Colonic mucosa (tissue), 4 donors: Measurements from ENCODE around the gene UBXN1. TPM values are rescaled to one million over a fixed set of nuclear protein-coding genes. Genes with fewer than 3 reads are reported as not detected.

ENCODE experiments used
- DNase-seq: peaks from one replicate; pipeline ENCODE4 v3.0.0-alpha.2; 2020
- H3K27ac ChIP-seq: fragments of 200-600 bp; one replicate; pipeline ENCODE4 v1.8.0; 2021
- H3K27me3 ChIP-seq: fragments of 200-600 bp; one replicate; pipeline ENCODE4 v1.8.0; 2021
- H3K36me3 ChIP-seq: fragments of 200-600 bp; one replicate; pipeline ENCODE4 v1.8.0; 2021
- H3K4me1 ChIP-seq: fragments of 200-600 bp; one replicate; pipeline ENCODE4 v1.8.0; 2021; ENCODE audit warnings: mild to moderate bottlenecking
- H3K4me3 ChIP-seq: fragments of 200-600 bp; one replicate; pipeline ENCODE4 v1.8.0; 2021
- H3K9ac ChIP-seq, 2 donors: one replicate each; pipeline ENCODE4 v1.7.0; 2013; ENCODE audit warnings: control low read depth in 2 of 2, low read depth in 2 of 2, low read length in 2 of 2
- H3K9me3 ChIP-seq: fragments of 200-600 bp; one replicate; pipeline ENCODE4 v1.8.0; 2021
- CTCF ChIP-seq: fragments of 200-600 bp; IDR thresholded peaks from one replicate; pipeline ENCODE4 v1.8.0; 2022; ENCODE audit warnings: antibody characterized with exemption, mild to moderate bottlenecking
- intact Hi-C: fragments of 100-400 bp; cut with DNase I; formaldehyde crosslinking; loops from one replicate; pipeline ENCODE4 v1.14.1; 2022
- total RNA-seq, 2 donors: library from RNA; stranded (reverse); fragmentation: NEBNext Ultra II Directional in 1 of 2; extraction: Animal tissue kit (Norgen Biotek cat#: 25700) in 1 of 2; gene quantifications; one replicate each; pipeline ENCODE4 v1.2.1, GENCODE V29; 2021
- donor health status: healthy.
- donor health status: DM: no; HTN: no; CAD: no.
- donor health status: DM: no; HTN: no; CAD: no.

Gene UBXN1
- total RNA-seq = 10 to 100 TPM; 74.8 to 87.8 TPM

- Histone ChIP-seq H3K4me3 (peak within 1 kb of the TSS; percentile 100), H3K27me3 (no peaks in the 10 kb centered on the region), H3K36me3 (no peaks in the 10 kb centered on the region), H3K9me3 (no peaks in the 10 kb centered on the region), H3K9ac (peak within 1 kb of the TSS; percentile 95 to 97), H3K27ac (peak within 1 kb of the TSS; percentile 87), H3K4me1 (peaks cover 11% of the 10 kb centered on the region)
- TF ChIP-seq CTCF = no peak
- intact Hi-C loops = no loop called here
- peak; percentile 95 for DNase-seq
These were observed at the start of gene UBXN1 for GRCh38 chr11:62678770-62679696. Gene UBXN1 (minus strand): TSS chr11:62679073. CDS start chr11:62678923, 150 bp downstream.

- DNase-seq = peak; percentile 94
- no peak for TF ChIP-seq CTCF
- Histone ChIP-seq H3K27me3 (no peaks in the 10 kb centered on the region), H3K27ac (peak within 1 kb of the TSS; percentile 98), H3K36me3 (peaks cover 2% of the 10 kb centered on the region), H3K4me1 (peaks cover 13% of the 10 kb centered on the region), H3K9me3 (no peaks in the 10 kb centered on the region), H3K9ac (peak within 1 kb of the TSS; percentile 91 to 96), H3K4me3 (peak within 1 kb of the TSS; percentile 74)
- intact Hi-C loops = no loop called here
These were observed 49.5 kb upstream of the UBXN1 start, which contains the start of gene TTC9C for GRCh38 chr11:62728171-62728988. Gene TTC9C (plus strand): TSS chr11:62728486. CDS start chr11:62728849, 363 bp downstream.

GRCh38 chr11:62727872-62728170 is 48.9 kb upstream of the UBXN1 start:
- intact Hi-C loops = no loop called here
- Histone ChIP-seq H3K36me3 (peaks cover 7% of the 10 kb centered on the region), H3K9ac (peak overlapping the region; percentile 91 to 96), H3K27ac (peak overlapping the region; percentile 98), H3K4me3 (peak overlapping the region; percentile 74), H3K4me1 (peaks cover 13% of the 10 kb centered on the region), H3K27me3 (no peaks in the 10 kb centered on the region), H3K9me3 (no peaks in the 10 kb centered on the region)
- DNase-seq = peak; percentile 91
- no peak for TF ChIP-seq CTCF

- H3K27ac ChIP-seq = peak within 1 kb of the TSS; percentile 98
- no peaks in the 10 kb centered on the region for H3K27me3 ChIP-seq
- peak; percentile 98 for DNase-seq
- intact Hi-C loops = no loop called here
- H3K36me3 ChIP-seq = peaks cover 12% of the 10 kb centered on the region
- peaks cover 13% of the 10 kb centered on the region for H3K4me1 ChIP-seq
- no peak for TF ChIP-seq CTCF
- peak within 1 kb of the TSS; percentile 74 for H3K4me3 ChIP-seq
- peak within 1 kb of the TSS; percentile 91 to 96 for H3K9ac ChIP-seq
- no peaks in the 10 kb centered on the region for H3K9me3 ChIP-seq
These were observed 48.4 kb upstream of the UBXN1 start, which contains the start of gene HNRNPUL2 for GRCh38 chr11:62727165-62727871. Gene HNRNPUL2 (minus strand): TSS chr11:62727457. CDS start chr11:62727156, 301 bp downstream.

- Histone ChIP-seq H3K27me3 (no peaks in the 10 kb centered on the region), H3K27ac (peak overlapping the region; percentile 98), H3K9ac (peak overlapping the region; percentile 91 to 94), H3K4me3 (peak overlapping the region; percentile 74), H3K36me3 (peaks cover 16% of the 10 kb centered on the region), H3K9me3 (no peaks in the 10 kb centered on the region), H3K4me1 (peaks cover 13% of the 10 kb centered on the region)
- no peak for DNase-seq
- no peak for TF ChIP-seq CTCF
- intact Hi-C loops = no loop called here
These were observed 48.0 kb upstream of the UBXN1 start for GRCh38 chr11:62726915-62727164.
